Stimulated activated CD4-positive, alpha-beta T cell treated with anti-CD3 and anti-CD28 coated beads, Interleukin-1b, Interleukin-23, amount 100 ng/mL, for 1 hour (primary cell): ENCODE measurements around the gene GTF2H3.
"Not testable (repeated sequence)": the region's sequence is repeated elsewhere in the genome, so short reads cannot be mapped to it uniquely, and the experiment has no call there.

Experiments used
- DNase-seq, 2 donors: peaks; one replicate each; pipeline ENCODE4 v3.0.0-alpha.2; 2020; ENCODE audit warnings: low read depth in 2 of 2

The GTF2H3 gene

GRCh38 chr12:123633379-123634141 is at the start of gene GTF2H3, which contains the start of gene EIF2B1:
GTF2H3 (plus strand) TSS chr12:123633829; CDS start chr12:123633860, 31 bp downstream.
EIF2B1 (minus strand) TSS chr12:123633686; CDS start chr12:123633557, 129 bp downstream.
- peak; percentile 82 to 86 for DNase-seq

GRCh38 chr12:123591702-123592481 is 41.7 kb upstream of the GTF2H3 start:
- DNase-seq = no peak

- no peak for DNase-seq
These were observed 37.9 kb upstream of the GTF2H3 start for GRCh38 chr12:123595729-123596128.

GRCh38 chr12:123597100-123597499 is 36.5 kb upstream of the GTF2H3 start:
- no peak for DNase-seq

- DNase-seq = no peak
These were observed 35.1 kb upstream of the GTF2H3 start for GRCh38 chr12:123598522-123598921.

- DNase-seq = no peak
These were observed 34.3 kb upstream of the GTF2H3 start for GRCh38 chr12:123599310-123599709.

GRCh38 chr12:123599721-123600120 is 33.9 kb upstream of the GTF2H3 start:
- no peak for DNase-seq

GRCh38 chr12:123601602-123602489 is 31.8 kb upstream of the GTF2H3 start, which contains the start of gene DDX55:
DDX55 (plus strand) TSS chr12:123602099; CDS start chr12:123602149, 50 bp downstream.
- DNase-seq = peak; percentile 58 to 70

GRCh38 chr12:123602651-123603195 is 30.9 kb upstream of the GTF2H3 start:
- no peak for DNase-seq

GRCh38 chr12:123603495-123603894 is 30.1 kb upstream of the GTF2H3 start:
- DNase-seq = not testable (repeated sequence)

GRCh38 chr12:123607756-123608155 is 25.9 kb upstream of the GTF2H3 start:
- DNase-seq = no peak

- no peak for DNase-seq
These were observed 25.4 kb upstream of the GTF2H3 start for GRCh38 chr12:123608182-123608581.

GRCh38 chr12:123614110-123614509 is 19.5 kb upstream of the GTF2H3 start:
- no peak for DNase-seq

GRCh38 chr12:123614531-123614930 is 19.1 kb upstream of the GTF2H3 start:
- no peak for DNase-seq

- no peak for DNase-seq
These were observed 16.5 kb upstream of the GTF2H3 start for GRCh38 chr12:123617144-123617543.

GRCh38 chr12:123617580-123617979 is 16.0 kb upstream of the GTF2H3 start:
- no peak for DNase-seq

GRCh38 chr12:123621101-123621500 is 12.5 kb upstream of the GTF2H3 start:
- no peak for DNase-seq

- no peak for DNase-seq
These were observed 11.8 kb upstream of the GTF2H3 start for GRCh38 chr12:123621619-123622530.

- no peak for DNase-seq
These were observed 523 bp downstream of the GTF2H3 start for GRCh38 chr12:123634142-123634561.

GRCh38 chr12:123643911-123644310 is 10.3 kb downstream of the GTF2H3 start:
- no peak for DNase-seq
